GM18520 (cell line): ENCODE data around the gene WT1.

Source experiments
- ATAC-seq: cut with Tn5 transposase; IDR thresholded peaks from one replicate; pipeline ENCODE4 v1.9.1; 2021; ENCODE audit not compliant: unreplicated experiment

Gene WT1

DNA sequence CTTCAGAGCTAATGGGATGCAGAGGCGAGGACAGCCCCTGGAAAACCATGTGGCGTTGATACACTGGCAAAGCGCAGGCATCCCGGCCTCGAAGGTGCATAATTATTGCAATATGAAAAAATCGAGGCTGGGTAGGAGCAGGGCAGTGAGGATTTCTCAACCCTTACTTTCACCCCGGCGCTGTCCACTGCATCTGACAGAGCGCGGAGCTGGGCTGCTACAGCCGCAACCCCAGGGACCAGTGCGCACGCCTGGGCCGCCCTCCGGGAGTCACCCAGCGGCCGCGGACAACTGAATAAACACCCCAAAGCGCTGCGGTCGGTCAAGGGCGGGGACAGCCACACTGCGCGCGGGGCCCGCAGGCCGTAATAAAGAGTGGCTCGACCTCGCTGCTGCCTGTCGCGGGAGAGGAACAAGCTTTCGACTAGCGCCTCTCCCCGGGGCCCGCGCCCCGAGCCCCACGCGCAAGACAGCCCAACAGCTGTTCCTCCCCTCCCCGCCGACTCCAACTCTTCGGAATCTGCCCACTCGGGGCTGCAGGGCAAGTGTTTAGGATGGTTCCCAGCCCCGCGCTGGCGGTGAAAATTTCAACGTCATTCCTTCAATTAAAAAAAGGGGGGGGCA is 3.6 kb upstream of the WT1 start:
- no peak for ATAC-seq

DNA sequence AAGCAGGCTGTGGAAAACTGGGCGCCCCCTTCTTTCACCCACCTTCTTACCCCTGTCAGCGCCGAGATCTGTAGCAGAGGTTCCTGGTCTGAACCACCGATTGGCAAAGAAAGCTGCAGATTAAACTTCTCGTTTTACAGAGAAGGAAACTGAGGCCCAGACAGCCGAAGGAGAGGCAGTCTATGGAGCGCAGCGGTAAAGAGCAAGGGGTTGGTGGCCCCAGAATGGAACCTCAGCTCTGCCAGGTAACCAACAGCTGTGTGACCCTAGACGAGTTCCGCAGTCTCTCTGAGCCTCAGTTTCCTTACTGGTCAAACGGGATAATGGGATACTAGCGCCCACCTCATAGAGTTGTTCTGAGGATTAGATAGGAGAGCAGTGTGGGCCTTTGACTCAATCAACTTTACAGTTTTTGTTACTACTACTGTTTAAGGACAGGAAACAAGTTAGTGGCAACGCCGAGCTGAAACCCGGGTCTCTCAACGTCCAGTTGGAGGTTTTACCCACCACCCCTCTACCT is 3.1 kb upstream of the WT1 start:
- ATAC-seq, result no peak

DNA sequence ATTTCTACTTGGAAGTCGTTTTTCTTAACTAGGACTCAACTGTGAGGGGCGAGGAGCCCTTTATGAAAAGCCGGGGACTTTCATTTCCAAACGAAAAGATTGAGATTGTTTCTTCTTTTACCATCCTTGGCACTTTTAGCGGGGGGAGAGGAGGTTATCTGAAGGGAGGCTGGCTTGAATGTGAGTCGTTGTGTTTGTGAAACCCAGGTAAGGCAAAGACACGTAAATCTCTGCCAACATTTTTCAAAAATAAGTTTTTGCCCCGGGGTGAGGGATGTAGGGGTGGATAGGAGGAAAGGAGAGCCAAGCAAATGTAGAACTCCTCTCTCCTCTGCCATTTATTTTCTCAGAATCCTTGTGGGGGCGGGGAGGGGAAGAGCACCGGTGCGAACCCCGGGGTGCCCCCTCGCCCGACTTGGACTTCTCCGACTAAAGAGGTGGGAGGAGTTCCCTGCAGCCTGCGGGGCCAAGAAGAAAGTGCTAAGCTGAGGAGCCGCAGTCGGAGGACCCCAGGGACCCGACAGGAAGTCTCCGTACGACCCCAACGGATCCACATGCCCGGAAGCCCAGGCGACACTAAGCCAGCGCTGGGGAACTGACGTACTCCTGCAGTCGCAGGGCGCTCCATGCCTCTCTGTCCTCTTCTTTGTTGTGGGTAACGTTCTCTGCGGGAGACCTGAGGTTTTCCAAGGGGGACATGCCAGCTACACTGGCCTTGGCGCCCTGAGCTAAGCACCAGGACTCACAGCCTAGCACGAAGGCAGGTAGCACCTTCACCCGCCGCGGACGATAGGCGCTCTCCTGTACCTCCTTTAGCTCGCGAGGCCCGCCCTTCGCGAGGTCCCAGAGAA is 2.4 kb upstream of the WT1 start:
- ATAC-seq, result no peak

- no peak for ATAC-seq
Measured at GRCh38 chr11:32436751-32437494, 1.6 kb upstream of the WT1 start.

DNA sequence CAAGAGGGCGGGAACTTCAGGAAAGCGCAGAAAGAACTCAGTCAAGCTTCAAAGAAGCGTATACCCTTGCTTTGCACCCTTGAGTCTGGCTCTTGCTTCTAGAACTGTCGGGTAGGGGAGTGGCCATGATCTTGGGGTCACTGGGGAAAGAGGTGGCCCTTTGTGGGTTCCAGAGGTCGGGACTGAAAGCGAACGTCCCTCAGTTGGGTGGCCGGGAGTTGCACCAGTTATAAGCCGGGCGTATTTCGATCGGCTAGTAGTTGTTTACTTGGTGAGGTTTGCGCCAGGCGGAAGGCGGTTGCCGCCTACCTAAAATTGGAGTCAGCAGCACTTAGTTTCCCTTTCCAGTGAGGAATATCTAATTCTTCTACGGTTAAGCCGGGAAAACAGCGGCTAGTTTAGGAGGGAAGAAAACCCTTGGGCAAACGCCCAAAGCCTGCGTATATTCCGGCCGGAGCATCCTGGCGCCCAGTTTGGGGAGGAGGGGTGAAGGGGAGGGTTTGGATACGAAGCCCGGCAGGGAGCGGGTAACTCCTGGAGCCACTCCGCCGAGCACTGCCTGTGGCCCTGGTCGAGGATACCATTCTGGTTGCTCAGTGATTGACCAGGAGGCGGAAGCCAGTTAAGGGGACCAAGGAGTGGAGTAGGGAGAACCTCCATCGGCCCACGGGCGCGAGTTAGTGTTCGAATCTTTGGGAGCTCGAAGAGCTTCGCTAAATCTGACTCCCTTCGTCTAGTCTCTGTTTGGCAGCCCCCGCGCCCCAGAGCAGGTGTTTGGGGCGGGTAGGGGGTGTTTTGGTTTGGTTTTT is 807 bp upstream of the WT1 start:
- ATAC-seq, result no peak

- ATAC-seq, result no peak
Measured at GRCh38 chr11:32435152-32435480, 223 bp downstream of the WT1 start.

- ATAC-seq, result no peak
Measured at GRCh38 chr11:32434356-32435151, 785 bp downstream of the WT1 start.

GRCh38 chr11:32433914-32434355 is 1.4 kb downstream of the WT1 start:
- ATAC-seq, result no peak

DNA sequence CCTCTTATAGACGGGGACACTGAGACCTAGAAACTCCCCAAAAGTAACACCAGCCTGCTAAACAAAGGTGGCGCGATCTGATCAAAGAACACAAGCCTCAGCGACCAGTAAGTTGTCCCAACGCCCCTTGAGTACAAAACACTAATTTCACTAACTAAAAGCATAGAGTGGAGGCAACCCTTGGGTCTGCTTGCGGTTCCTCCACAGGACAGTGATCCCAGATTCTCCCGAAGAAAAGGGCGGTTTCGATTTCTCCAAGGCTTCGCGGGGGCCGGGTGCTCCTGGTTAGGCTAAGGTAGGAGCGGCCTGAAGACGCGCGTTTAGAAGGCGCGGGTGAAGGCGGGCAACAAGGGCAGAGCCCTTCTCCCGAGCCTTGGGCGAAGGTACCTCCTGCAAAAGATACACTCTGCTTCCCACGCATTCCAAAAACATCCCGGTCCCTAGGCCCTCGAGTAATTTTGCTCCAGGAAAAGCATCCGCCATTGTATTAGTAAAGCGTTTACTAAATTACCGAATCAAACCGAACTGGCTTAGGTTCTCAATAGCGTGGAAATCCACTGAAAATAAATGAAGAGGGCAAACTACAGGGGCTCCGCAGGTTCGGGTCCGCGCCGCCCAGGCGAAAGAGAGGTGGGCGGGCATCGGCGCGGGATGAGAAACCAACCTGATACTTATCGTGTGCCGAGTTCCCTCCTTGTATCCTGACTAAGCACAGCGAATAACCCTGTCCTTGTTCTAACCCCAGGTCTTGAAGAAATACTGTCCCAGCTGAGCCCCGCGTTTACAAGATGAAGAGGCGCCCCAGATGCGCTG is 2.0 kb downstream of the WT1 start:
- ATAC-seq, result no peak

- no peak for ATAC-seq
Measured at GRCh38 chr11:32432565-32432964, 2.8 kb downstream of the WT1 start.

DNA sequence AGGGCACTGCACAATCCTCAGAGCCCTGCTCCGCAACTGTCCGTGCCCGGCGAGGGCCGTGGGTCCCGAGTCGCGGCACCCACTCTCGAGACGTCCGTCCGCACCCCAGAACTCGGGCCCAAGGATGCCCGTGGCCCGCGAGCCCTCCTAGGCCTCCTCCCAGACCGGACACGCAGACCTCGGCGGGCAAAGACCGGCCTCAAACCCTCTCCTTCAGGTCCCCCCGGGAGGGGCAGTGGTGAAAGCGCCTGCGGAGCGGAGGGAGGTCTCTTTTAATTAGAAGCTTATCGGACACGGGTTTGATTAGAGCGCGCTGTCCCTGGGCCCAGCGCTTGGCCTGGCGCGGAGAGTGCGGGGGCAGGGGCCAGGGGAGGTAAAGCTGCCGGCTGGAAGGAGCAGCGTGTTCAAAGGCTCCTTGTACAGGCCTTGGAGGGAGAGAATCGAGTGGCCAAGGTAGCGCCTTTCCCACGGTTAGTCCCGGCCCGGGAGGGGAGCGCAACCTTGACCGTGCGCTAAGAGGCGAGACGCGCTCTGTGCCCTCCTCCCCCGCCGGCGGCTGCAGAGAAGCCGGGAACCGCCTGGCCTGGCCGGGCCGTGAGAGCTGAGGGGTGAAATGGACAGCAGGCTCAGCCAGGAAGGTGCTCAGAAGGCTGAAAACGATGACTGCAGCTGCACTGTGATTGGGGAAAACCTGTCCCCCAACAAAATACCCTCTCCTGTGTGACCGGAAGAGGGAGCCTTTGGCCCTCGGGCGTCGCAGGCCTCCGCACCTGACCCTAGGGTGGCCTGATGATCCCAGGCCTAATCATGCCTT is 4.6 kb downstream of the WT1 start:
- ATAC-seq, result no peak

- ATAC-seq, result no peak
Measured at GRCh38 chr11:32429477-32429876, 5.9 kb downstream of the WT1 start.

GRCh38 chr11:32428665-32429303 is 6.6 kb downstream of the WT1 start:
- no peak for ATAC-seq

GRCh38 chr11:32427935-32428664 is 7.2 kb downstream of the WT1 start:
- no peak for ATAC-seq

DNA sequence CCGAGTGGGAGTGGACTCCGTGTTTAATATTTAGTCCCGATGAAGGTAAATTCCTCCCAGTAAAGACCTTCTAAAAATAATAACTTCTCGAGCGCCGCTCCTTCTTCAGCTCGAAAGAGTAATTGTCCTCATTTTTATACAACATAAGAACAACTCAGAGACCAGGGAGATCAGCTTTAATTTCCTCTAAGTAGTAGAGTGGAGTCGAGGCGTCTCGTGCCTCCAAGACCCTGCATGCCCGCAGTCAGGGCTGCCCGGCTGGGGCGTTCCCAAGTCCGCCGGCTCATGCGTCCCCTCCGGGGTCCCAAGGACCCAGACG is 7.8 kb downstream of the WT1 start:
- no peak for ATAC-seq

DNA sequence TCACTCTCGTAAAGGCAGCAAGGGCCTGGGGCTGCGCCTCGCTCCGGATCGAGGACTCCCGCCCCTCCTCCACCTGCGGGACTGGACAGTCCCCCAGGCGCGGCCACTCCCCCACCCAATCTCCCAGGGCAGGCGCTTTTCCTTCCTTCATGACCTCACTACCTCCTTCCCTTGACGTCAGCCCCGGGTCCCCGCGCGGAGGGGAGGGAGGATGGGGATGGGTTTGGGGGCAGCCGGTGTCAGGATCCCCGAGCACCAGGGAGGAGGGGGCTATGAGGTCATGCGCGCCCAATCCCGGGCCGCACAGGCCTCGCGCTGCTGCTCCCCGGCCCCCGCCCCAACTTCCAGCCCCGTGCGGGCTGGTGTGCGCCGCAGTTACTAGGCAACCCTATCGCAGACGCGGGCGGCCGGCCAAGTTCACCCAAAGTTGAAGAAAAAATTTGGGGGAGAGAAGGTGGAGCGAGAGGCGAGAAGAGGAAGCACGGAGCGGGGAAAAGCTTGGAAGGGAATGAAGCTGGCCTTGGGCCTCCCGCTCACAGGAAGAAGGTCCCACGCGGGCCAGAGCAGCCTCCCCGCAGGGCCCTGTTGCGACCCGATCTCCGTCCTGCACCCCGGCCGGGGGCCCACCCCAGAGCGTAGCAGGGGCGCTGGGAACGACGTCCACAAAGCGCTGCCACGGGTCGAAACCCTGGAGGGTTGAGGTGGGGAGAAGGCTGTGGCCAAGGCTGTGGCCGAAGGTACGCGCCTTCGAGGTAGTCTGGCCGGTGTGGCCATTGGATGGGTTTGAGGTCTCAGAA is 8.3 kb downstream of the WT1 start:
- ATAC-seq, result no peak

DNA sequence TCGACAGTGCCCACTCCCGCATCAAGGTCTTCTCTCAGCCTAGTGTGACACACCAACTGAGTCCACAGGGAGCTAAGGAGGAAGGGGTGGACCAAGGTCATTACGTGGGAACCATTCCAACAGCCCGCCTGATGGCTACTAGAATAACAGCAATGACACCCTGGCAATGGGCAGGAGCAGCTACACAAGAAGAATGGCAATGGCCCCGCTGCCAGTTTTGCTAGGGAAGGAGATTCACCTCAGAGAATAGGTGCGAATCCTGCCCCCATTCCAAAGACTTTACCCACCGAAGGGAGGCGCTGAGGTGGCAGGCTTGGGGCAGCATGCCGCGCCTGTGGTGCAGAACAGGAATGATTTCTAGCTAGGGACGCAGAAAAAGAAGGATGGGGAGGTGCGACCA is 9.1 kb downstream of the WT1 start:
- no peak for ATAC-seq
